IMR-90 (cell line): Measurements from ENCODE around the gene INPP5A. TPM values are rescaled to one million over a fixed set of nuclear protein-coding genes. Genes with fewer than 3 reads are reported as not detected.
A peak's percentile ranks its signal among the peaks of the same experiment; 100 is the strongest.

ENCODE experiments used
- ATAC-seq: fragments of 200-7000 bp; cut with Tn5 transposase; 2 replicates; pipeline ENCODE4 v1.9.1; 2020; ENCODE audit warnings: low read depth, mild to moderate bottlenecking, moderate library complexity
- BruUV-seq: library from RNA; stranded (reverse); fragments of 400-500 nt; replicated peaks from 2 replicates; lab custom pipeline; 2021; lab: Mats Ljungman, UMichigan
- CTCF ChIA-PET: fragments of 300-600 bp; formaldehyde crosslinking; extraction: SDS; loops from one replicate; lab custom pipeline; 2021; ENCODE audit warnings: antibody characterized with exemption; lab: Yijun Ruan, JAX
- POLR2A ChIA-PET: fragments of 300-600 bp; sonication (Branson Sonifier 250); formaldehyde crosslinking; loops from one replicate; lab custom pipeline; 2022; ENCODE audit warnings: antibody characterized with exemption; ENCODE audit not compliant: unreplicated experiment; lab: Charles Lee
- DNase-seq: peaks from one replicate; pipeline ENCODE4 v3.0.0; 2013
- H2AFZ ChIP-seq: replicated peaks from 2 replicates; pipeline ENCODE3; 2013; ENCODE audit warnings: low read length, mild to moderate bottlenecking; ENCODE audit not compliant: poor library complexity
- H2AK5ac ChIP-seq: 2 replicates; pipeline ENCODE4 v1.6.1; 2013; ENCODE audit warnings: low read depth, low read length, inconsistent platforms
- H2AK9ac ChIP-seq: replicated peaks from 2 replicates; pipeline ENCODE3; 2013; ENCODE audit warnings: mild to moderate bottlenecking, low read depth, low read length, moderate library complexity; ENCODE audit not compliant: poor library complexity
- H2BK120ac ChIP-seq: 2 replicates; pipeline ENCODE4 v1.6.1; 2013; ENCODE audit warnings: low read depth, low read length, inconsistent platforms
- H2BK15ac ChIP-seq: 3 replicates; pipeline ENCODE4 v1.6.1; 2013; ENCODE audit warnings: low read depth, low read length, inconsistent platforms
- H2BK20ac ChIP-seq: 2 replicates; pipeline ENCODE4 v1.6.1; 2013; ENCODE audit warnings: low read depth, mild to moderate bottlenecking, inconsistent platforms, low read length, moderate library complexity
- H2BK5ac ChIP-seq: 2 replicates; pipeline ENCODE4 v1.6.1; 2013; ENCODE audit warnings: mild to moderate bottlenecking, low read depth, low read length, inconsistent platforms; ENCODE audit not compliant: poor library complexity, severe bottlenecking
- H3K14ac ChIP-seq: replicated peaks from 2 replicates; pipeline ENCODE4 v1.6.1; 2013; ENCODE audit warnings: low read depth, low read length, inconsistent platforms
- H3K18ac ChIP-seq: 2 replicates; pipeline ENCODE4 v1.6.1; 2013; ENCODE audit warnings: low read depth, low read length, control low read depth
- H3K23ac ChIP-seq: 2 replicates; pipeline ENCODE4 v1.6.1; 2013; ENCODE audit warnings: low read depth, low read length, inconsistent platforms
- H3K27ac ChIP-seq: 2 replicates; pipeline ENCODE4 v1.5.1; 2013; ENCODE audit warnings: mild to moderate bottlenecking, control low read depth, low read length; ENCODE audit not compliant: insufficient read depth
- H3K27me3 ChIP-seq: 2 replicates; pipeline ENCODE4 v1.6.1; 2013; ENCODE audit warnings: low read length; ENCODE audit not compliant: control insufficient read depth, insufficient read depth
- H3K36me3 ChIP-seq: 2 replicates; pipeline ENCODE4 v1.6.1; 2013; ENCODE audit warnings: low read length, mixed read lengths; ENCODE audit not compliant: control insufficient read depth, insufficient read depth
- H3K4ac ChIP-seq: 2 replicates; pipeline ENCODE4 v1.6.1; 2013; ENCODE audit warnings: low read depth, low read length, inconsistent platforms
- H3K4me1 ChIP-seq: 2 replicates; pipeline ENCODE4 v1.6.1; 2013; ENCODE audit warnings: low read length, mixed read lengths; ENCODE audit not compliant: control insufficient read depth, insufficient read depth
- H3K4me2 ChIP-seq: 2 replicates; pipeline ENCODE4 v1.6.1; 2013; ENCODE audit warnings: low read depth, mild to moderate bottlenecking, control low read depth, low read length, moderate library complexity
- H3K4me3 ChIP-seq: 2 replicates; pipeline ENCODE4 v1.5.1; 2013; ENCODE audit warnings: low read depth, mild to moderate bottlenecking, control low read depth, low read length, moderate library complexity; ENCODE audit not compliant: insufficient read depth
- H3K56ac ChIP-seq: 2 replicates; pipeline ENCODE4 v1.6.1; 2013; ENCODE audit warnings: low read length, inconsistent platforms; ENCODE audit not compliant: insufficient read depth; ENCODE audit errors: extremely low read depth
- H3K79me1 ChIP-seq, 2 experiments: 2 replicates each; pipeline ENCODE4 v1.6.1; 2013; ENCODE audit warnings: low read length in 2 of 2, inconsistent platforms in 1 of 2, low read depth in 1 of 2
- H3K9ac ChIP-seq: 2 replicates; pipeline ENCODE4 v1.6.1; 2013; ENCODE audit warnings: low read depth, low read length, control low read depth
- H3K9me1 ChIP-seq: 2 replicates; pipeline ENCODE4 v1.6.1; 2013; ENCODE audit warnings: low read length, inconsistent platforms; ENCODE audit not compliant: insufficient read depth
- H3K9me3 ChIP-seq: 2 replicates; pipeline ENCODE4 v1.6.1; 2013; ENCODE audit warnings: low read length; ENCODE audit not compliant: control insufficient read depth, insufficient read depth
- H4K20me1 ChIP-seq: 2 replicates; pipeline ENCODE4 v1.6.1; 2013; ENCODE audit warnings: low read length, inconsistent platforms; ENCODE audit not compliant: insufficient read depth
- H4K5ac ChIP-seq: 2 replicates; pipeline ENCODE4 v1.6.1; 2013; ENCODE audit warnings: mild to moderate bottlenecking, low read depth, low read length, control low read depth
- H4K8ac ChIP-seq, 2 experiments: 2 replicates each; pipeline ENCODE4 v1.6.1; 2013; ENCODE audit warnings: low read depth in 2 of 2, low read length in 2 of 2, control low read depth in 1 of 2, inconsistent platforms in 1 of 2
- H4K91ac ChIP-seq: 2 replicates; pipeline ENCODE4 v1.6.1; 2013; ENCODE audit warnings: low read depth, low read length, inconsistent platforms; ENCODE audit not compliant: insufficient read depth
- CHD1 ChIP-seq: IDR thresholded peaks from 2 replicates; pipeline ENCODE4 v1.6.1; 2012; ENCODE audit warnings: low read depth, low read length, improper control_type of control experiment
- FOS ChIP-seq: fragments of 150-350 bp; IDR thresholded peaks from 2 replicates; pipeline ENCODE4 v1.6.1; 2016; ENCODE audit warnings: low read depth, low read length
- RFX5 ChIP-seq: IDR thresholded peaks from 2 replicates; pipeline ENCODE4 v1.8.0; 2012; ENCODE audit warnings: low read depth, mild to moderate bottlenecking, low read length, moderate library complexity
- WGBS, 2 experiments: methylation state at CpG; one replicate each; pipeline versions ENCODE4 v1.1.5 to v1.1.7; 2013; ENCODE audit warnings: missing lambda C conversion rate in 2 of 2; ENCODE audit not compliant: insufficient read length in 1 of 2; ENCODE audit errors: extremely low coverage in 2 of 2; 5-methylcytosine and 5-hydroxymethylcytosine counted together
- dilution Hi-C: fragments of 300-500 bp; cut with HindIII; formaldehyde crosslinking; loops from one replicate; pipeline ENCODE4 v1.14.3; 2018; ENCODE audit warnings: low sequenced_read_pairs; ENCODE audit not compliant: unreplicated experiment
- in situ Hi-C: fragments of 300-500 bp; cut with MboI; formaldehyde crosslinking; loops from 3 replicates; pipeline ENCODE4 v1.14.3; 2019; ENCODE audit warnings: low sequenced_read_pairs, inconsistent platforms, mixed read lengths
- intact Hi-C: fragments of 100-400 bp; cut with micrococcal nuclease; formaldehyde crosslinking; loops from 2 replicates; pipeline ENCODE4 v1.10.0; 2022
- polyA plus RNA-seq, 3 experiments: library from polyadenylated mRNA; depleted of rRNA; stranded (reverse); fragments of >200 nt; gene quantifications; 2 replicates each; pipeline ENCODE4 v1.2.3, GENCODE V29; 2012; ENCODE audit warnings: low replicate concordance in 1 of 3
- total RNA-seq: library from RNA; depleted of rRNA; stranded (reverse); fragments of >200 nt; gene quantifications from 2 replicates; pipeline ENCODE4 v1.2.3, GENCODE V29; 2012
- TF ChIP-seq, protein P1 (sequence below): conservative IDR thresholded peaks from 2 replicates; pipeline ENCODE4 v1.5.1; 2012; ENCODE audit warnings: mild to moderate bottlenecking, low read depth, low read length, improper control_type of control experiment

Gene INPP5A
- total and polyA plus RNA-seq, 2 of the 4 experiments (the other 2 are of a cell fraction): 21.4 to 36.7 TPM

DNA sequence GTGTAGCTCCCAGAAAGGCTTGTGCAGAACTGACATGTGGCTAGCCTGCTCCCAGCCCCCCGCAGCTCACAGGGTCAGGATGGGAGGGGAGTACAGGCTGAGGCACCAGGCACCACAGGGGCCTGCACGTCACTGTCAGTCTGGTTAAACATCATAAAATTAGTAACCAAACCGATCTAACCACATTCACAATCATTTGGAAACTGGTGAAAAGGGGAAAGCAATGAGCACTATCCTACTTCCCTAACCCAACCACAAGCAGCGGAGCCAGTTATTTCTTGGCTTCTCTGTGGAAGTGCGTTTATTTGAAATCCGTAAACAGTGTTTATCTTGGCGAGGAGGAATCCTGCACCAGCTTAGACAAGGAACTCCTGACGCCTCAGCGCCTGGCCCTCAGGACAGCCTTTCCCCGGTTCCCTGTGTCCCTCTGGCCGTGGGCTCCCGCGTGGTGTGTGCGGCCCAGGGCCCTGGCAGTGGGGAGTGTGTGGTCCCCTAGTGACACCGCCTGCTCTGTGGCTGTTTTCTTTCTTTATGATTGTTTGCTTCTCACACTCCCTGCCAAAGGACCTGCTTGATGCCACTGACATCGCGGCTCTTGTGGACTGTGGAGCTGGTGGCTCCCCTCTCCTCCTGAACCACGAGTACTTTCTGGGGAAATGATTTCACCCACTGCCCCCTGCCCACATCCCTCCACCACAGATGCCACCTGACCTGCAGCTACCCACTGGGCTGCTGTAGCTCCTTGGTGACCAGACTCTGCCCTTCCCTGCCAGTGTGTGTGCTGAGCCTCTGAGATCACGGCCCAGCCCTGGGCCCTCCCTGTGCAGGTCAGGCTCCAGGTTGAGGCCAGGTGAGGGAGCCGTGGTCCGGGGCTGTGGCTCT is 38.0 kb downstream of the INPP5A start:
- dilution Hi-C loops: no loop called here
- Histone ChIP-seq H3K14ac (no peak overlapping the region), H3K9me1 (peaks cover 22% of the 10 kb centered on the region; the same call in 1 of the 2 replicates), H4K20me1 (peaks cover 93% of the 10 kb centered on the region), H4K5ac (no peak overlapping the region), H2AK5ac (no peak overlapping the region), H3K9ac (no peak overlapping the region), H3K18ac (no peak overlapping the region), H3K23ac (no peak overlapping the region; the same call in 1 of the 2 replicates), H2BK20ac (no peak overlapping the region), H3K4me1 (peaks cover 24% of the 10 kb centered on the region), H2BK15ac (no peak overlapping the region), H3K4me2 (peak overlapping the region; percentile 47; the same call in 1 of the 2 replicates), H2BK5ac (no peak overlapping the region), H3K79me1 (peaks cover 11 to 68% of the 10 kb centered on the region in 2 experiments), H3K4me3 (no peak overlapping the region), H3K56ac (no peak overlapping the region), H3K4ac (no peak overlapping the region), H3K36me3 (no peaks in the 10 kb centered on the region), H2AK9ac (peak overlapping the region; percentile 2), H3K27me3 (peaks cover 2% of the 10 kb centered on the region; the same call in 1 of the 2 replicates), H4K91ac (no peak overlapping the region), H2AFZ (peak overlapping the region; percentile 56), H3K27ac (no peak overlapping the region), H2BK120ac (no peak overlapping the region), H3K9me3 (no peaks in the 10 kb centered on the region), H4K8ac (no peak overlapping the region)
- ChIA-PET POLR2A (no interaction called here), CTCF (no interaction called here)
- DNase-seq (peak; percentile 91), ATAC-seq (peak; percentile 89)
- TF ChIP-seq RFX5 (no peak), FOS (no peak), CHD1 (no peak)
- TF ChIP-seq, protein P1, sequence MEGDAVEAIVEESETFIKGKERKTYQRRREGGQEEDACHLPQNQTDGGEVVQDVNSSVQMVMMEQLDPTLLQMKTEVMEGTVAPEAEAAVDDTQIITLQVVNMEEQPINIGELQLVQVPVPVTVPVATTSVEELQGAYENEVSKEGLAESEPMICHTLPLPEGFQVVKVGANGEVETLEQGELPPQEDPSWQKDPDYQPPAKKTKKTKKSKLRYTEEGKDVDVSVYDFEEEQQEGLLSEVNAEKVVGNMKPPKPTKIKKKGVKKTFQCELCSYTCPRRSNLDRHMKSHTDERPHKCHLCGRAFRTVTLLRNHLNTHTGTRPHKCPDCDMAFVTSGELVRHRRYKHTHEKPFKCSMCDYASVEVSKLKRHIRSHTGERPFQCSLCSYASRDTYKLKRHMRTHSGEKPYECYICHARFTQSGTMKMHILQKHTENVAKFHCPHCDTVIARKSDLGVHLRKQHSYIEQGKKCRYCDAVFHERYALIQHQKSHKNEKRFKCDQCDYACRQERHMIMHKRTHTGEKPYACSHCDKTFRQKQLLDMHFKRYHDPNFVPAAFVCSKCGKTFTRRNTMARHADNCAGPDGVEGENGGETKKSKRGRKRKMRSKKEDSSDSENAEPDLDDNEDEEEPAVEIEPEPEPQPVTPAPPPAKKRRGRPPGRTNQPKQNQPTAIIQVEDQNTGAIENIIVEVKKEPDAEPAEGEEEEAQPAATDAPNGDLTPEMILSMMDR: no peak
- in situ Hi-C loops: no loop called here
- no TSS peak for BruUV-seq
- WGBS, 2 experiments: 92% methylated on average over 2 of the region's 21 CpGs; no CpG with 5 or more reads in 1 of the 2 experiments
- intact Hi-C loops: loop anchor here (5.0 kb wide), 1 partner anchor 38 kb away; the partner anchor contains the start of gene INPP5A
